Progenitor cell of endocrine pancreas (in vitro differentiated cells): ENCODE data around the gene CPT1B. TPM values are rescaled to one million over a fixed set of nuclear protein-coding genes. Genes with fewer than 3 reads are reported as not detected.
A peak's percentile ranks its signal among the peaks of the same experiment; 100 is the strongest.
"Not testable (repeated sequence)": the region's sequence is repeated elsewhere in the genome, so short reads cannot be mapped to it uniquely, and the experiment has no call there.

Source experiments
- DNase-seq: peaks from one replicate; pipeline ENCODE4 v3.0.0; 2021; ENCODE audit warnings: low spot score; ENCODE audit not compliant: unreplicated experiment
- H3K27ac Mint-ChIP-seq: 2 replicates; pipeline ENCODE4 v1.8.0; 2021; ENCODE audit warnings: mild to moderate bottlenecking, moderate library complexity, mixed read lengths
- H3K27me3 Mint-ChIP-seq: 2 replicates; pipeline ENCODE4 v1.8.0; 2021; ENCODE audit warnings: mixed read lengths
- H3K36me3 Mint-ChIP-seq: 2 replicates; pipeline ENCODE4 v1.8.0; 2022; ENCODE audit warnings: mixed read lengths; ENCODE audit not compliant: insufficient read depth
- H3K4me1 Mint-ChIP-seq: 2 replicates; pipeline ENCODE4 v1.8.0; 2021; ENCODE audit warnings: low read depth, mixed read lengths
- H3K4me3 Mint-ChIP-seq: 2 replicates; pipeline ENCODE4 v1.8.0; 2021; ENCODE audit warnings: low read depth, mild to moderate bottlenecking, moderate library complexity, mixed read lengths
- H3K9me3 Mint-ChIP-seq: 2 replicates; pipeline ENCODE4 v1.8.0; 2021; ENCODE audit warnings: low read depth, mixed read lengths
- total RNA-seq: library from RNA; stranded (reverse); gene quantifications from 2 replicates; pipeline ENCODE4 v1.2.1, GENCODE V29; 2021
- TF ChIP-seq, protein P1 (sequence below): fragments of 200-600 bp; sonication (generic); IDR thresholded peaks from one replicate; pipeline ENCODE4 v1.5.0; 2021; ENCODE audit warnings: antibody characterized with exemption, mild to moderate bottlenecking; ENCODE audit not compliant: unreplicated experiment

Gene CPT1B
- total RNA-seq, 1 donor from 2014 or later = 136 TPM

- no peak overlapping the region for H3K4me3 Mint-ChIP-seq
These were observed 42.5 kb upstream of the CPT1B start for GRCh38 chr22:50620593-50621355.

DNA sequence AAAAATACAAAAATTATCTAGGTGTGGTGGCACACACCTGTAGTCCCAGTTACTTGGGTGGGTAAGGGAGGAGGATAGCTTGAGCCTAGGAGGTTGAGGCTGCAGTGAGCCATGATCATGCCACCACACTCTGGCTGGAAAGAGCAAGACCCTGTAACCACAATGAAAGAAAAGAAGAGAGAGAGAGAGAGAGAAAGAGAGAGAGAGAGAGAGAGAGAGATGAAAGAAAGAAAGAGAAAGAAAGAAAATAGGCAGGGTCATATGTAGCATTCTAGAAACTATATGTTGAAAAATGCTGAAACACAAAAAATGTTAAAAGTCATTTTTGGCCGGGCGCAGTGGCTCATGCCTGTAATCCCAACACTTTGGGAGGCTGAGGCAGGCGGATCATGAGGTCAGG is 36.1 kb upstream of the CPT1B start:
- DNase-seq, H3K4me3 Mint-ChIP-seq, H3K9me3 Mint-ChIP-seq, H3K4me1 Mint-ChIP-seq, H3K36me3 Mint-ChIP-seq, H3K27ac Mint-ChIP-seq: not testable (repeated sequence)
- H3K27me3 Mint-ChIP-seq = peaks cover 53% of the 10 kb centered on the region

More at GRCh38 chr22:50620593-50621355, 42.5 kb upstream of the CPT1B start:
- peaks cover 24% of the 10 kb centered on the region for H3K27me3 Mint-ChIP-seq
- H3K4me1 Mint-ChIP-seq = peaks cover 21% of the 10 kb centered on the region
- no peaks in the 10 kb centered on the region for H3K9me3 Mint-ChIP-seq
- peak overlapping the region; percentile 49 for H3K27ac Mint-ChIP-seq
- DNase-seq = peak; percentile 75
- TF ChIP-seq, protein P1, sequence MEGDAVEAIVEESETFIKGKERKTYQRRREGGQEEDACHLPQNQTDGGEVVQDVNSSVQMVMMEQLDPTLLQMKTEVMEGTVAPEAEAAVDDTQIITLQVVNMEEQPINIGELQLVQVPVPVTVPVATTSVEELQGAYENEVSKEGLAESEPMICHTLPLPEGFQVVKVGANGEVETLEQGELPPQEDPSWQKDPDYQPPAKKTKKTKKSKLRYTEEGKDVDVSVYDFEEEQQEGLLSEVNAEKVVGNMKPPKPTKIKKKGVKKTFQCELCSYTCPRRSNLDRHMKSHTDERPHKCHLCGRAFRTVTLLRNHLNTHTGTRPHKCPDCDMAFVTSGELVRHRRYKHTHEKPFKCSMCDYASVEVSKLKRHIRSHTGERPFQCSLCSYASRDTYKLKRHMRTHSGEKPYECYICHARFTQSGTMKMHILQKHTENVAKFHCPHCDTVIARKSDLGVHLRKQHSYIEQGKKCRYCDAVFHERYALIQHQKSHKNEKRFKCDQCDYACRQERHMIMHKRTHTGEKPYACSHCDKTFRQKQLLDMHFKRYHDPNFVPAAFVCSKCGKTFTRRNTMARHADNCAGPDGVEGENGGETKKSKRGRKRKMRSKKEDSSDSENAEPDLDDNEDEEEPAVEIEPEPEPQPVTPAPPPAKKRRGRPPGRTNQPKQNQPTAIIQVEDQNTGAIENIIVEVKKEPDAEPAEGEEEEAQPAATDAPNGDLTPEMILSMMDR = no peak
- peaks cover 1% of the 10 kb centered on the region for H3K36me3 Mint-ChIP-seq

GRCh38 chr22:50613291-50613981 is 35.2 kb upstream of the CPT1B start:
- Mint-ChIP-seq H3K27ac (no peak overlapping the region), H3K4me3 (no peak overlapping the region), H3K4me1 (no peaks in the 10 kb centered on the region), H3K36me3 (no peaks in the 10 kb centered on the region), H3K27me3 (peaks cover 56% of the 10 kb centered on the region), H3K9me3 (no peaks in the 10 kb centered on the region)
- TF ChIP-seq, protein P1 = no peak
- no peak for DNase-seq

GRCh38 chr22:50612528-50613221 is 34.4 kb upstream of the CPT1B start:
- peaks cover 56% of the 10 kb centered on the region for H3K27me3 Mint-ChIP-seq

DNA sequence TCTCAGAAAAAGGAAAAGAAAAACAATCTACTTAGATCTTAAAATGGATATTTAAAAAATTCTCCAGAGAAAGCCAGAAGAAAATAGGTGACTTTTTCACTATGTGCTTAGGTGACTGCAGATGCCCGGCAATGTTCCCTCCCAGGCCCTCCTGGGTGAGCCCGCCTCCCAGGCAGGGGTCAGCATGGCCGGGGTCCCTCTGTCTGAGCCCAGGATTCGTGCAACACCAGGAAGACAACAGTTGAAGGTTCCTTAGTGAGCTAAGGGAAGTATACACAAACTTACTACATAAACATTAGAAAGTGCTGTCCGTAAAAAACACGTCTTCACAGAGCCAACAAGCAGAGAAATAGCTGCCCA is 33.9 kb upstream of the CPT1B start:
- peaks cover 58% of the 10 kb centered on the region for H3K27me3 Mint-ChIP-seq
- H3K4me3 Mint-ChIP-seq = no peak overlapping the region
- no peaks in the 10 kb centered on the region for H3K9me3 Mint-ChIP-seq
- no peak overlapping the region for H3K27ac Mint-ChIP-seq
- H3K36me3 Mint-ChIP-seq = no peaks in the 10 kb centered on the region
- DNase-seq = no peak
- TF ChIP-seq, protein P1 = no peak
- no peaks in the 10 kb centered on the region for H3K4me1 Mint-ChIP-seq

More at GRCh38 chr22:50612528-50613221, 34.4 kb upstream of the CPT1B start:
- no peak overlapping the region for H3K4me3 Mint-ChIP-seq
- no peak for DNase-seq
- TF ChIP-seq, protein P1 = no peak
- no peak overlapping the region for H3K27ac Mint-ChIP-seq
- H3K36me3 Mint-ChIP-seq = no peaks in the 10 kb centered on the region
- H3K4me1 Mint-ChIP-seq = no peaks in the 10 kb centered on the region
- no peaks in the 10 kb centered on the region for H3K9me3 Mint-ChIP-seq
